SK-N-SH (cell line): ENCODE data around the gene PDE2A. TPM values are rescaled to one million over a fixed set of nuclear protein-coding genes. Genes with fewer than 3 reads are reported as not detected.

Source experiments
- CTCF ChIA-PET: fragments of 300-600, 350-600 bp; formaldehyde crosslinking; extraction: SDS; loops from one replicate; lab custom pipeline; 2021; lab: Yijun Ruan, JAX
- POLR2A ChIA-PET: fragments of 350-600 bp; sonication (Branson Sonifier 250); formaldehyde crosslinking; extraction: SDS; loops from one replicate; lab custom pipeline; 2020; ENCODE audit warnings: antibody characterized with exemption, inconsistent platforms; lab: Yijun Ruan, JAX
- DNase-seq: peaks from one replicate; pipeline ENCODE4 v3.0.0; 2012
- H2AFZ ChIP-seq: fragments of 200-600 bp; sonication (generic); 2 replicates; pipeline ENCODE4 v1.8.1; 2016; ENCODE audit warnings: antibody characterized with exemption, mild to moderate bottlenecking, low read depth
- H3F3A ChIP-seq: fragments of 200-600 bp; sonication (generic); replicated peaks from 2 replicates; pipeline ENCODE3; 2016; ENCODE audit warnings: antibody characterized with exemption, mild to moderate bottlenecking; ENCODE audit not compliant: insufficient read depth
- H3K27ac ChIP-seq, 2 experiments: fragments of 200-500 bp in 1 of 2; fragments of 200-600 bp in 1 of 2; sonication (Bioruptor generic) in 1 of 2; sonication (generic), shearing (Covaris generic) in 1 of 2; 2 replicates each; pipeline versions ENCODE4 v1.5.1 to v1.6.1; 2014 to 2016; ENCODE audit warnings: low read depth in 2 of 2, inconsistent platforms in 1 of 2, low read length in 1 of 2, mild to moderate bottlenecking in 1 of 2, mixed read lengths in 1 of 2
- H3K27me3 ChIP-seq: fragments of 200-600 bp; sonication (generic), shearing (Covaris generic); 2 replicates; pipeline ENCODE4 v1.6.1; 2016; ENCODE audit warnings: mixed run types; ENCODE audit not compliant: insufficient read depth
- H3K36me3 ChIP-seq, 2 experiments: fragments of 200-500 bp in 1 of 2; fragments of 200-600 bp in 1 of 2; sonication (Bioruptor generic) in 1 of 2; sonication (generic) in 1 of 2; replicated peaks in 1 of 2; 2 replicates each; pipeline versions ENCODE3 to v1.5.1; 2014 to 2016; ENCODE audit warnings: low read length in 1 of 2, mild to moderate bottlenecking in 1 of 2; ENCODE audit not compliant: insufficient read depth in 2 of 2, control insufficient read depth in 1 of 2
- H3K4me1 ChIP-seq, 2 experiments: fragments of 200-500 bp in 1 of 2; fragments of 200-600 bp in 1 of 2; sonication (Bioruptor generic) in 1 of 2; sonication (generic), shearing (Covaris generic) in 1 of 2; 2 replicates each; pipeline versions ENCODE4 v1.5.1 to v1.6.1; 2014 to 2016; ENCODE audit warnings: low read depth in 1 of 2, low read length in 1 of 2, mixed run types in 1 of 2; ENCODE audit not compliant: insufficient read depth in 2 of 2, control insufficient read depth in 1 of 2
- H3K4me2 ChIP-seq: fragments of 200-600 bp; sonication (generic), shearing (Covaris generic); 2 replicates; pipeline ENCODE4 v1.6.1; 2017; ENCODE audit warnings: mixed run types
- H3K4me3 ChIP-seq, 2 experiments: fragments of 200-500 bp in 1 of 2; fragments of 200-600 bp in 1 of 2; sonication (Bioruptor generic) in 1 of 2; sonication (generic), shearing (Covaris generic) in 1 of 2; 2 replicates each; pipeline versions ENCODE4 v1.5.1 to v1.8.1; 2014 to 2016; ENCODE audit warnings: low read depth in 2 of 2, inconsistent platforms in 1 of 2, low read length in 1 of 2, mild to moderate bottlenecking in 1 of 2, mixed read lengths in 1 of 2, moderate library complexity in 1 of 2
- H3K79me2 ChIP-seq: fragments of 200-600 bp; sonication (generic); 2 replicates; pipeline ENCODE4 v1.8.1; 2017; ENCODE audit warnings: mild to moderate bottlenecking; ENCODE audit not compliant: insufficient read depth
- H3K9ac ChIP-seq: fragments of 200-600 bp; sonication (generic); 2 replicates; pipeline ENCODE4 v1.6.1; 2017; ENCODE audit warnings: mixed run types
- H3K9me2 ChIP-seq: fragments of 200-600 bp; sonication (generic); 2 replicates; pipeline ENCODE4 v1.6.1; 2017; ENCODE audit warnings: mixed run types
- H3K9me3 ChIP-seq: fragments of 200-600 bp; sonication (generic); 2 replicates; pipeline ENCODE4 v1.6.1; 2017; ENCODE audit warnings: mixed run types, mild to moderate bottlenecking, moderate library complexity
- H4K20me1 ChIP-seq: fragments of 200-600 bp; sonication (generic); 2 replicates; pipeline ENCODE4 v1.6.1; 2017; ENCODE audit warnings: mild to moderate bottlenecking, mixed run types; ENCODE audit not compliant: insufficient read depth
- CHD2 ChIP-seq: fragments of 150-350 bp; IDR thresholded peaks from 2 replicates; pipeline ENCODE4 v1.6.1; 2018; ENCODE audit warnings: low read length; ENCODE audit not compliant: partially characterized antibody
- EZH2phosphoT487 ChIP-seq: fragments of 200-600 bp; sonication (generic); IDR thresholded peaks from 2 replicates; pipeline ENCODE4 v1.6.1; 2017; ENCODE audit warnings: low read depth, mixed run types, mild to moderate bottlenecking, antibody characterized with exemption, moderate library complexity, borderline replicate concordance
- FOXM1 ChIP-seq: IDR thresholded peaks from 2 replicates; pipeline ENCODE4 v1.4.0; 2012; ENCODE audit warnings: low read depth, mild to moderate bottlenecking
- GABPA ChIP-seq: IDR thresholded peaks from 2 replicates; pipeline ENCODE4 v1.4.0; 2012; ENCODE audit warnings: low read depth, mild to moderate bottlenecking
- MXI1 ChIP-seq: IDR thresholded peaks from 2 replicates; pipeline ENCODE4 v1.6.1; 2012; ENCODE audit warnings: mild to moderate bottlenecking, low read depth, low read length, improper control_type of control experiment
- NFIC ChIP-seq: IDR thresholded peaks from 2 replicates; pipeline ENCODE4 v1.4.0; 2012; ENCODE audit warnings: borderline replicate concordance
- POLR2AphosphoS5 ChIP-seq: IDR thresholded peaks from 2 replicates; pipeline ENCODE4 v1.6.1; 2012; ENCODE audit warnings: low read depth, low read length
- RFX5 ChIP-seq: IDR thresholded peaks from 2 replicates; pipeline ENCODE4 v1.6.1; 2012; ENCODE audit warnings: mild to moderate bottlenecking, improper control_type of control experiment, low read length
- SIN3A ChIP-seq: IDR thresholded peaks from 2 replicates; pipeline ENCODE4 v1.6.1; 2012; ENCODE audit warnings: low read depth, mild to moderate bottlenecking, low read length, moderate library complexity, borderline replicate concordance
- SMC3 ChIP-seq: IDR thresholded peaks from 2 replicates; pipeline ENCODE4 v1.6.1; 2012; ENCODE audit warnings: low read depth, low read length, improper control_type of control experiment
- TAF1 ChIP-seq: IDR thresholded peaks from 2 replicates; pipeline ENCODE4 v1.6.1; 2012; ENCODE audit warnings: low read depth, mild to moderate bottlenecking, low read length, moderate library complexity, borderline replicate concordance
- TCF12 ChIP-seq: IDR thresholded peaks from 2 replicates; pipeline ENCODE4 v1.4.0; 2012
- YY1 ChIP-seq: IDR thresholded peaks from 2 replicates; pipeline ENCODE4 v1.4.0; 2012; ENCODE audit warnings: low read depth, mild to moderate bottlenecking
- WGBS: methylation state at CpG from one replicate; pipeline ENCODE4 v1.1.6; 2017; ENCODE audit warnings: low lambda C conversion rate; 5-methylcytosine and 5-hydroxymethylcytosine counted together
- polyA plus RNA-seq, 3 experiments: library from polyadenylated mRNA; depleted of rRNA; stranded (reverse); fragments of >200 nt; gene quantifications; 2 replicates each; pipeline ENCODE4 v1.2.3, GENCODE V29; 2012
- TF ChIP-seq, protein P1 (sequence below): IDR thresholded peaks from 2 replicates; pipeline ENCODE4 v1.6.1; 2012; ENCODE audit warnings: mild to moderate bottlenecking, low read depth, low read length, moderate library complexity
- TF ChIP-seq, protein P2 (sequence below): IDR thresholded peaks from 2 replicates; pipeline ENCODE4 v1.4.0; 2012; ENCODE audit warnings: low read depth, borderline replicate concordance
- TF ChIP-seq, protein P3 (sequence below): IDR thresholded peaks from 2 replicates; pipeline ENCODE4 v1.4.0; 2012; ENCODE audit warnings: low read depth, borderline replicate concordance
- TF ChIP-seq, protein P4 (sequence below): IDR thresholded peaks from 2 replicates; pipeline ENCODE4; 2012
- TF ChIP-seq, protein P5 (sequence below): fragments of 200-600 bp; sonication (generic); IDR thresholded peaks from 2 replicates; pipeline ENCODE4 v1.6.1; 2017; ENCODE audit warnings: antibody characterized with exemption, mild to moderate bottlenecking, moderate library complexity

The PDE2A gene
- polyA plus RNA-seq, 1 of the 3 experiments (the other 2 are of a cell fraction): 0.43 TPM

DNA sequence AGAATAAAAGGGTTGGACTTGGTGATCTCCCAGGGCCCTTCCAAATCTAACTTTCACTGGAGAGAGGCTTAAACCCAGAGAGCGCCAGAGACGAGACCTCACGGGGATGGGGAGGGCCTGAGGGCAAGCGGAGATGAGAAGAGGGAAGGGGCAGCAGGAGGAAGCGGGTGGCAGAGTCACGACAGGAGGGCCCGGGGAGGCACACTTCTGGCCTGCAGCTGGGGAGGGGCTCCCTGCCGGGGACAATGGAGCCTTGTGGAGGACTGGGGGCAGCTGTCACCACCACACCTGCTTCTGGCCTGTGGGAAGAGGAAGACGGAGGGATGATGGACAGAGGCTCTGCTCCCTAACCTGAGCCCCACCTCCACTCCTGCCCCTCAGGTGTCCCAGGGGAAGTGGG, 40.2 kb downstream of the PDE2A start:
- CTCF ChIA-PET: interaction anchor here (1.2 to 6.6 kb wide), 5 partner anchors 9 to 200 kb away, joined by 3 to 39 read pairs (median 9); partner anchors contain the start of gene CLPB
- peaks cover 9% of the 10 kb centered on the region; the same call in 1 of the 2 replicates for H3K27me3 ChIP-seq

DNA sequence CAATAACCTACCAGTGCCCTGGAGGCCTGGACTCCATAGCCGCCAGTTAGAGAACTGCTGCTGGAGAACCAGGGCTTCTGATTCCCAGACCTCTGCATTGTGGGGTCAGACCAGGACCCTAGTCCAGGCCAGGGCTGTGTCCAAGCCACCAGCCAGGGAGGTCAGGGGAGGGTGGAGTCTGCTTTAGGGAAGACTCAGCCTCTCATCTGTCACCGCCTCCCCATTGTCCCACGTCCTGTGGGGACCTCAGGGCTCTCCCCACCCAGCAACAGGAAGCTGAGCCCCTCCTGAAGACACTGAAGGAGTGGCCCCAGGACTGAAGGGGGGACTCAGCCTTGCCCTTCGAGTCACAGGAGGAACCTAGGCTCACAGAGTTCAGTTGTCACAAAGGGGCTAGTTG, 41.2 kb downstream of the PDE2A start:
- ChIA-PET POLR2A (no interaction called here), CTCF (interaction anchor here (1.0 to 3.1 kb wide), 6 partner anchors 10 to 199 kb away, joined by 3 to 14 read pairs (median 3); partner anchors contain the start of gene CLPB)
- no peak overlapping the region for H2AFZ ChIP-seq
- no peak overlapping the region for H3K4me3 ChIP-seq
- peak overlapping the region in 1 of 2 experiments; percentile 88; a peak in 2 of 4 replicates for H3K27ac ChIP-seq
- H3K36me3 ChIP-seq: no peaks in the 10 kb centered on the region
- no peak overlapping the region for H3K4me2 ChIP-seq
- peaks cover 0 to 94% of the 10 kb centered on the region in 2 experiments; a peak in 2 of 4 replicates for H3K4me1 ChIP-seq
- no peaks in the 10 kb centered on the region for H3K9me3 ChIP-seq
- no peak overlapping the region for H3K9ac ChIP-seq
- H3K27me3 ChIP-seq: no peaks in the 10 kb centered on the region; the same call in 1 of the 2 replicates
- H3K79me2 ChIP-seq: no peaks in the 10 kb centered on the region
- no peak for DNase-seq
- H3F3A ChIP-seq: no peaks in the 10 kb centered on the region
- H3K9me2 ChIP-seq: no peaks in the 10 kb centered on the region
- 40% methylated on average over 2 of the region's 4 CpGs for WGBS
- no peaks in the 10 kb centered on the region for H4K20me1 ChIP-seq
- TF ChIP-seq, protein P1, sequence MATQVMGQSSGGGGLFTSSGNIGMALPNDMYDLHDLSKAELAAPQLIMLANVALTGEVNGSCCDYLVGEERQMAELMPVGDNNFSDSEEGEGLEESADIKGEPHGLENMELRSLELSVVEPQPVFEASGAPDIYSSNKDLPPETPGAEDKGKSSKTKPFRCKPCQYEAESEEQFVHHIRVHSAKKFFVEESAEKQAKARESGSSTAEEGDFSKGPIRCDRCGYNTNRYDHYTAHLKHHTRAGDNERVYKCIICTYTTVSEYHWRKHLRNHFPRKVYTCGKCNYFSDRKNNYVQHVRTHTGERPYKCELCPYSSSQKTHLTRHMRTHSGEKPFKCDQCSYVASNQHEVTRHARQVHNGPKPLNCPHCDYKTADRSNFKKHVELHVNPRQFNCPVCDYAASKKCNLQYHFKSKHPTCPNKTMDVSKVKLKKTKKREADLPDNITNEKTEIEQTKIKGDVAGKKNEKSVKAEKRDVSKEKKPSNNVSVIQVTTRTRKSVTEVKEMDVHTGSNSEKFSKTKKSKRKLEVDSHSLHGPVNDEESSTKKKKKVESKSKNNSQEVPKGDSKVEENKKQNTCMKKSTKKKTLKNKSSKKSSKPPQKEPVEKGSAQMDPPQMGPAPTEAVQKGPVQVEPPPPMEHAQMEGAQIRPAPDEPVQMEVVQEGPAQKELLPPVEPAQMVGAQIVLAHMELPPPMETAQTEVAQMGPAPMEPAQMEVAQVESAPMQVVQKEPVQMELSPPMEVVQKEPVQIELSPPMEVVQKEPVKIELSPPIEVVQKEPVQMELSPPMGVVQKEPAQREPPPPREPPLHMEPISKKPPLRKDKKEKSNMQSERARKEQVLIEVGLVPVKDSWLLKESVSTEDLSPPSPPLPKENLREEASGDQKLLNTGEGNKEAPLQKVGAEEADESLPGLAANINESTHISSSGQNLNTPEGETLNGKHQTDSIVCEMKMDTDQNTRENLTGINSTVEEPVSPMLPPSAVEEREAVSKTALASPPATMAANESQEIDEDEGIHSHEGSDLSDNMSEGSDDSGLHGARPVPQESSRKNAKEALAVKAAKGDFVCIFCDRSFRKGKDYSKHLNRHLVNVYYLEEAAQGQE: no peak
- TF ChIP-seq, protein P2, sequence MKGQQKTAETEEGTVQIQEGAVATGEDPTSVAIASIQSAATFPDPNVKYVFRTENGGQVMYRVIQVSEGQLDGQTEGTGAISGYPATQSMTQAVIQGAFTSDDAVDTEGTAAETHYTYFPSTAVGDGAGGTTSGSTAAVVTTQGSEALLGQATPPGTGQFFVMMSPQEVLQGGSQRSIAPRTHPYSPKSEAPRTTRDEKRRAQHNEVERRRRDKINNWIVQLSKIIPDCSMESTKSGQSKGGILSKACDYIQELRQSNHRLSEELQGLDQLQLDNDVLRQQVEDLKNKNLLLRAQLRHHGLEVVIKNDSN: no peak
- TF ChIP-seq, protein P3, sequence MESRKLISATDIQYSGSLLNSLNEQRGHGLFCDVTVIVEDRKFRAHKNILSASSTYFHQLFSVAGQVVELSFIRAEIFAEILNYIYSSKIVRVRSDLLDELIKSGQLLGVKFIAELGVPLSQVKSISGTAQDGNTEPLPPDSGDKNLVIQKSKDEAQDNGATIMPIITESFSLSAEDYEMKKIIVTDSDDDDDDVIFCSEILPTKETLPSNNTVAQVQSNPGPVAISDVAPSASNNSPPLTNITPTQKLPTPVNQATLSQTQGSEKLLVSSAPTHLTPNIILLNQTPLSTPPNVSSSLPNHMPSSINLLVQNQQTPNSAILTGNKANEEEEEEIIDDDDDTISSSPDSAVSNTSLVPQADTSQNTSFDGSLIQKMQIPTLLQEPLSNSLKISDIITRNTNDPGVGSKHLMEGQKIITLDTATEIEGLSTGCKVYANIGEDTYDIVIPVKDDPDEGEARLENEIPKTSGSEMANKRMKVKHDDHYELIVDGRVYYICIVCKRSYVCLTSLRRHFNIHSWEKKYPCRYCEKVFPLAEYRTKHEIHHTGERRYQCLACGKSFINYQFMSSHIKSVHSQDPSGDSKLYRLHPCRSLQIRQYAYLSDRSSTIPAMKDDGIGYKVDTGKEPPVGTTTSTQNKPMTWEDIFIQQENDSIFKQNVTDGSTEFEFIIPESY: no peak
- no peak for TF ChIP-seq POLR2AphosphoS5
- TF ChIP-seq, protein P4, sequence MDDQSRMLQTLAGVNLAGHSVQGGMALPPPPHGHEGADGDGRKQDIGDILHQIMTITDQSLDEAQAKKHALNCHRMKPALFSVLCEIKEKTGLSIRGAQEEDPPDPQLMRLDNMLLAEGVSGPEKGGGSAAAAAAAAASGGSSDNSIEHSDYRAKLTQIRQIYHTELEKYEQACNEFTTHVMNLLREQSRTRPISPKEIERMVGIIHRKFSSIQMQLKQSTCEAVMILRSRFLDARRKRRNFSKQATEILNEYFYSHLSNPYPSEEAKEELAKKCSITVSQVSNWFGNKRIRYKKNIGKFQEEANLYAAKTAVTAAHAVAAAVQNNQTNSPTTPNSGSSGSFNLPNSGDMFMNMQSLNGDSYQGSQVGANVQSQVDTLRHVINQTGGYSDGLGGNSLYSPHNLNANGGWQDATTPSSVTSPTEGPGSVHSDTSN: no peak
- TF ChIP-seq YY1: no peak
- TF ChIP-seq, protein P5, sequence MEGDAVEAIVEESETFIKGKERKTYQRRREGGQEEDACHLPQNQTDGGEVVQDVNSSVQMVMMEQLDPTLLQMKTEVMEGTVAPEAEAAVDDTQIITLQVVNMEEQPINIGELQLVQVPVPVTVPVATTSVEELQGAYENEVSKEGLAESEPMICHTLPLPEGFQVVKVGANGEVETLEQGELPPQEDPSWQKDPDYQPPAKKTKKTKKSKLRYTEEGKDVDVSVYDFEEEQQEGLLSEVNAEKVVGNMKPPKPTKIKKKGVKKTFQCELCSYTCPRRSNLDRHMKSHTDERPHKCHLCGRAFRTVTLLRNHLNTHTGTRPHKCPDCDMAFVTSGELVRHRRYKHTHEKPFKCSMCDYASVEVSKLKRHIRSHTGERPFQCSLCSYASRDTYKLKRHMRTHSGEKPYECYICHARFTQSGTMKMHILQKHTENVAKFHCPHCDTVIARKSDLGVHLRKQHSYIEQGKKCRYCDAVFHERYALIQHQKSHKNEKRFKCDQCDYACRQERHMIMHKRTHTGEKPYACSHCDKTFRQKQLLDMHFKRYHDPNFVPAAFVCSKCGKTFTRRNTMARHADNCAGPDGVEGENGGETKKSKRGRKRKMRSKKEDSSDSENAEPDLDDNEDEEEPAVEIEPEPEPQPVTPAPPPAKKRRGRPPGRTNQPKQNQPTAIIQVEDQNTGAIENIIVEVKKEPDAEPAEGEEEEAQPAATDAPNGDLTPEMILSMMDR: no peak
- TF ChIP-seq GABPA: no peak
- no peak for TF ChIP-seq SMC3
- TF ChIP-seq FOXM1: no peak
- TF ChIP-seq MXI1: no peak
- no peak for TF ChIP-seq EZH2phosphoT487
- TF ChIP-seq TAF1: no peak
- no peak for TF ChIP-seq CHD2
- no peak for TF ChIP-seq TCF12
- TF ChIP-seq NFIC: no peak
- no peak for TF ChIP-seq RFX5

More for the DNA sequence above, 40.2 kb downstream of the PDE2A start:
- Histone ChIP-seq H3K4me3 (no peak overlapping the region), H3K9me3 (no peaks in the 10 kb centered on the region), H3K79me2 (no peaks in the 10 kb centered on the region), H3K36me3 (no peaks in the 10 kb centered on the region), H2AFZ (no peak overlapping the region), H3F3A (no peaks in the 10 kb centered on the region), H3K9me2 (no peaks in the 10 kb centered on the region), H3K9ac (no peak overlapping the region), H3K4me1 (peaks cover 0 to 91% of the 10 kb centered on the region in 2 experiments; a peak in 2 of 4 replicates), H3K27ac (no peak overlapping the region; a peak in 1 of 4 replicates), H3K4me2 (no peak overlapping the region), H4K20me1 (no peaks in the 10 kb centered on the region)
- no peak for TF ChIP-seq YY1
- no peak for TF ChIP-seq SIN3A
- 81% methylated on average over 7 of the region's 9 CpGs for WGBS
- DNase-seq: no peak
- POLR2A ChIA-PET: no interaction called here
